ENCODE measurements around the gene TMEM95. TPM values are rescaled to one million over a fixed set of nuclear protein-coding genes. Genes with fewer than 3 reads are reported as not detected.
A peak's percentile ranks its signal among the peaks of the same experiment; 100 is the strongest.
"Not testable (repeated sequence)": the region's sequence is repeated elsewhere in the genome, so short reads cannot be mapped to it uniquely, and the experiment has no call there.

Gene TMEM95
- polyA plus RNA-seq, 12 donors, result not detected

- no peak for DNase-seq
Measured at GRCh38 chr17:7322520-7323194, 32.3 kb upstream of the TMEM95 start.

- no peak for DNase-seq
Measured at GRCh38 chr17:7323731-7324437, 31.1 kb upstream of the TMEM95 start.

GRCh38 chr17:7324438-7324779 lies 30.5 kb upstream of the TMEM95 start:
- no peak for DNase-seq

GRCh38 chr17:7325031-7325528 lies 29.9 kb upstream of the TMEM95 start:
- DNase-seq, result no peak

GRCh38 chr17:7326186-7326585 lies 28.8 kb upstream of the TMEM95 start:
- no peak for DNase-seq

GRCh38 chr17:7327056-7327455 lies 27.9 kb upstream of the TMEM95 start:
- no peak for DNase-seq

GRCh38 chr17:7327501-7327900 lies 27.5 kb upstream of the TMEM95 start:
- DNase-seq, result no peak

GRCh38 chr17:7328009-7328408 lies 26.9 kb upstream of the TMEM95 start:
- DNase-seq, result no peak

GRCh38 chr17:7328840-7329373 lies 26.0 kb upstream of the TMEM95 start, which contains the start of gene NEURL4:
Gene NEURL4, minus strand, starts transcription at chr17:7329335. Its CDS starts 23 bp downstream, at chr17:7329312.
- DNase-seq, result no peak

- DNase-seq, result peak; percentile 99
Measured at GRCh38 chr17:7329374-7329996, 25.5 kb upstream of the TMEM95 start.

GRCh38 chr17:7329997-7330637 lies 24.8 kb upstream of the TMEM95 start:
- DNase-seq, result peak; percentile 90

- no peak for DNase-seq
Measured at GRCh38 chr17:7330638-7331015, 24.3 kb upstream of the TMEM95 start.

- no peak for DNase-seq
Measured at GRCh38 chr17:7332111-7332510, 22.8 kb upstream of the TMEM95 start.

- DNase-seq, result not testable (repeated sequence)
Measured at GRCh38 chr17:7332600-7333069, 22.3 kb upstream of the TMEM95 start.

- no peak for DNase-seq
Measured at GRCh38 chr17:7334938-7335538, 19.9 kb upstream of the TMEM95 start.

- not testable (repeated sequence) for DNase-seq
Measured at GRCh38 chr17:7335765-7336164, 19.2 kb upstream of the TMEM95 start.

- DNase-seq, result no peak
Measured at GRCh38 chr17:7336240-7337175, 18.4 kb upstream of the TMEM95 start, which contains the start of gene ACAP1. Gene ACAP1, plus strand, starts transcription at chr17:7336529. Its CDS starts 206 bp downstream, at chr17:7336735.

- not testable (repeated sequence) for DNase-seq
Measured at GRCh38 chr17:7337600-7337999, 17.4 kb upstream of the TMEM95 start.

- no peak for DNase-seq
Measured at GRCh38 chr17:7340179-7340578, 14.8 kb upstream of the TMEM95 start.

GRCh38 chr17:7341842-7342241 lies 13.1 kb upstream of the TMEM95 start:
- DNase-seq, result no peak

Data from muscle of arm (tissue), 12 donors.